NCI-H1092 treated with DMSO at 0.1 percent for 48 hours (cell line): Measurements from ENCODE around the gene PIK3CB.
"Not testable (repeated sequence)": the region's sequence is repeated elsewhere in the genome, so short reads cannot be mapped to it uniquely, and the experiment has no call there.

ENCODE experiments used
- DNase-seq: peaks from one replicate; lab custom pipeline; 2025; lab: John Stamatoyannopoulos, UW

PIK3CB gene

GRCh38 chr3:138680974-138681373 lies 153.8 kb downstream of the PIK3CB start:
- not testable (repeated sequence) for DNase-seq

- no peak for DNase-seq
Measured at GRCh38 chr3:138678874-138679392, 155.8 kb downstream of the PIK3CB start.

DNA sequence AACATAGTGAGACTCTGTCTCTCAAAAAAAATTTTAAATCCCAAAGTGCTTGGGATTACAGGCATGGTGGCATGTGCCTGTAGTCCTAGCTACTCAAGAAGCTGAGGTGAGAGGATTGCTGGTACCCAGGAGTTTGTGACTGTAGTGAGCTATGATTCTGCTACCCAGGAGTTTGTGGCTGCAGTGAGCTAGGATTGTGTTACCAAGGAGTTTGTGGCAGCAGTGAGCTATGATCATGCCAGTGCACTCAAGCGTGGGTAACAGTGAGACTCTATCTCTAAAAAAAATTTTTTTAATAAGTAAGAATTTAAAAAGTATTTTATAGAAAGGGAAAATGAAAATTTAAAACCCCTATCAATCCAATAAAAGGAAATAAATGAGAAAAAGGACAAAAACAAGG lies 156.6 kb downstream of the PIK3CB start:
- DNase-seq: no peak

DNA sequence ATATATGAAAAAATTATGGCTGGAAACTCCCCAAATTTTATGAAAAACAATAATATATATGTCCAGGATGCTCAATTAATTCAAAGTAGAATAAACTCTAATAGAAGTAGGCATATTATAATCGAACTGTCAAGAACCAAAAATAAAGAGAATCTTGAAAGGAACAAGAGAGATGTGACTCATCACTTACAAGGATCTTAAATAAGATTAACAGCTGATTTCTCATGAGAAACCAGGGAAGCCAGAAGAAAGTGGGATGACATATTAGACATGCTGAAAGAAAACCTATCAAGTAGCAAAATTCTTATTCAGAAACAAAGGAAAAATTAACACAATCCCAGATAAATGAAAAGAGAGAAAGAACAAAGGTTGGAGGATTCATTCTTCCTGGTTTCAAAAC lies 159.3 kb downstream of the PIK3CB start:
- DNase-seq: no peak

DNA sequence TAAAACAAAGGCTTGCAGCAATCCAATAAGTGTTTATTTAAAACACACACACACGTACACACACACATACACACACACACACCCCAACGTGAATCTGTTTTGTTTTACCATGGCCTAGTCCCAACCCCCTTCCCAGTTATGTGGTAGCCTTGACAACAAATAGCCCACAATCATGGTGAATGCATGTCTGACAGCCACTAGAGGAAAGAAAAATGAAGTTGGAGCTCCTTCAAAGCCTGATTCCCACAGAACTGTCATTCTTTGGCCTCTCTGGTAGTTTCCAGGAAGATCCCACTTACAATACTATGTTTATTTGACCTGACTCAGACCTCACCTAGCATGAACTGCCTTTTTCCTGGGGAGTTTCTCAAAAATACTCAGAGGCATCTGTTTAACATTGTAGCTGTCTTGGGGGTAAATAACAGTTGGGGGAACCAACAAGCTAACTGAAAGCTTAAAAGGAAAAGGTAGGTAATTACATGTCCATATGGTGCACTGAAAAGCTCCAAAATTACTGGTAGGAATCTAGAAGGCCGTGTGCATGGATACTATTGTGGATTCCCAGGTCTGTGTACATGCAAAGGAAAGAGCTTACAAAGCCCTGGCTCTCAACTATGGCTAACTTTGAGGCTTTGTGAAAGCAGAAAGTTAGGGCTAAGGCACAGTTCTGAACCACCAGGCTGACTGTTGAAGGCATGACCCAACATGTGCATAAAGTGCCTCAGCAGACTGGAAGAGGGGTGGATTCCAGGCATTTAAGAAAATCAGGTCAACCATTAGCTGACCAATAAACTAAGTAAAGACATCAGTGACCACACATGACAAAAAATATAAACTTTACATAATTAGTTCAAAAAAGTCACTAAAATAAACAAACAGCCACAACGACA lies 160.8 kb downstream of the PIK3CB start:
- no peak for DNase-seq

- peak; percentile 11 for DNase-seq
Measured at GRCh38 chr3:138670407-138670806, 164.3 kb downstream of the PIK3CB start.

- DNase-seq: no peak
Measured at GRCh38 chr3:138668107-138668506, 166.6 kb downstream of the PIK3CB start.

GRCh38 chr3:138657508-138657907 lies 177.2 kb downstream of the PIK3CB start:
- no peak for DNase-seq

- DNase-seq: no peak
Measured at GRCh38 chr3:138653567-138653966, 181.2 kb downstream of the PIK3CB start.

GRCh38 chr3:138649134-138649533 lies 185.6 kb downstream of the PIK3CB start:
- no peak for DNase-seq

- no peak for DNase-seq
Measured at GRCh38 chr3:138646513-138646912, 188.2 kb downstream of the PIK3CB start.

DNA sequence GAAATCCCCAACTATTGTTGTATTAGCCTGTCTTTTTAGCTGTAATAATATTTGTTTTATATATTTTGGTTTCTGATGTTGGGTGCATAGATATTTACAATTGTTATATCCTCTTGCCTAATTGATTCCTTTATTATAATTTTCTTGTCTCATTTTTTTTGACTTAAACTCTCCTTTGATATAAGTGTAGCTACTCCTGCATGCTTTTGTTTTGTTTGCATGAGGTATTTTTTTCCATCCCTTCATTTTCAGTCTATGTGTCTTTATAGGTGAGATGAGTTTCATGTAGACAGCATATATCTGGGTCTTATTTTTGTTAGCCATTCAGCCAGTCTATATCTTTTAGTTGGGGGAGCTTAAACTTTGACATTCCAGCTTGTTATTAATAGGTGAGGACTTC lies 188.7 kb downstream of the PIK3CB start:
- no peak for DNase-seq

DNA sequence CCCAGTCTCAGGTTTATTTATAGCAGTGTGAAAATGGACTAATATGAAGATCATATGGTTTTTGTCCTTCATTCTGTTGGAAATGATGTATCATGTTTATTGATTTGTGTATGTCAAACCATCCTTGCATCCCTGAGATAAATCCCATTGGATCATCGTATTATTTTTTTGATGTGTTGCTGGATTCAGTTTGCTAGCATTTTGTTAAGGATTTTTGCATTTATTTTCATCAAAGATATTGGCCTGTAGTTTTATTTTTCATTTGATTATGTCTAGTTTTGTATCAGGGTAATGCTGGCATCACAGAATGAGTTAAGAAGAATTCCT lies 191.8 kb downstream of the PIK3CB start:
- DNase-seq: no peak

DNA sequence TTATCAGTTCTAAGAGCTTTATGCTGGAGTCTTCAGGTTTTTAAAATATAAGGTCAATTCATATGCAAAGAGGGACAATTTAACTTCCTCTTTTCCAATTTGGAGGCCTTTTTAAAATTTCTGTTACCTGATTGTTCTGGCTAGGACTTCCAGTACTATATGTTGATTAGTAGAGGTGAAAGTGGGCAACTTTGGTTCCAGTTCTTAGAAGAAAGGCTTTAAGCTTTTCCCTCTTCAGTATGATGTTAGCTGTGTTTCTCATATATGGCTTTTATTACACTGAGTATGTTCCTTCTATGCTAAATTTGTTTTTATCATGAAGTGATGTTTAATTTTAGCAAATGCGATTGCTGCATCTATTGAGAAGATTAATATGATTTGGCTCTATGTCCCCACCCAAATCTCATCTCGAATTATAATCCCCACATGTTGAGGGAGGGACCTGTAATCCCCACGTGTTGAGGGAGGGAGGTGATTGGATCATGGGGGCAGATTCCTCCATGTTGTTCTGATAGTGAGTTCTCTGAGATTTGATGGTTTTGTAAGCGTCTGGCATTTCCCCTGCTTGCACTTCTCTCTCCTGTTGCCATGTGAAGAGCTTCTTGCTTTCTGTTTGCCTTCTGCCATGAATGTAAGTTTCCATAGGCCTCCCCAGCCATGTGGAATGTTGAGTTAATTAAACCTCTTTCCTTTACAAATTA lies 192.4 kb downstream of the PIK3CB start:
- no peak for DNase-seq

DNA sequence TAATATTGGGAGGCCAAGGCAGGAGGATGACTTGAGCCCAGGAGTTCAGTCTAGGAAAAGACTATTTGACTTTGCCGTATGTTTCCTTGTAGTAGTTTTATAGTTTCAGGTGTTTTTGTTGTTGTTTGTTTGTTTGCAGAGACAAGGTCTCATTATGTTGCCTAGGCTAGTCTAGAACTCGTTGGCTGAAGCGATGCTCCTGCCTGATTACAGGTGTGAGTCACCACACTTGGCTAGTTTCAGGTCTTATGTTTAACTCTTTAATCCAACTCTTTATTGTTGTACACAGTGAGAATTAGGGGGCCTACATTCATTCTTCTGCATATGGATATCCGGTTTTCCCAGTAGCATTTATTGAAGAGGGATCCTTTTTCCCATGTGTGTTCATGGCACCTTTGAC lies 194.2 kb downstream of the PIK3CB start:
- DNase-seq: no peak

GRCh38 chr3:138638641-138639040 lies 196.1 kb downstream of the PIK3CB start:
- no peak for DNase-seq

DNA sequence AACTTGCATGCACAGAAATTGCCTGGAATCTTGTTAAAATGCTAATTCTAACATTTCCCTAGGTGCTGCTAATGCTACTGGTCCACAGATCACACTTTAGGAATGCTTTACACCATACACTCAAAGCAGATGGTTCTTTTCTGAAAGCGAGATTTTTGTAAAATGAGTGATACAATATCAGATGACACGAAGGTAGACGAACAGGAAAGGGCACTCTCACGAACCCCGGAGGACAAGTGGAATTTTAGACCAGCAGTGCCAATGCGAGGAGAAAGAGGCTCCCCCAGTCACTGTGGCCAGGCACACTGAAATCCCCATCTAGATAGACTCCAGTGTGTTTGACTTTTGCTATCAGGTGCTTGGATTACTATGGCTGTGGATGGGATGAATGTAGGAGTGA lies 205.2 kb downstream of the PIK3CB start:
- DNase-seq: no peak

- no peak for DNase-seq
Measured at GRCh38 chr3:138625707-138626365, 208.9 kb downstream of the PIK3CB start.

DNA sequence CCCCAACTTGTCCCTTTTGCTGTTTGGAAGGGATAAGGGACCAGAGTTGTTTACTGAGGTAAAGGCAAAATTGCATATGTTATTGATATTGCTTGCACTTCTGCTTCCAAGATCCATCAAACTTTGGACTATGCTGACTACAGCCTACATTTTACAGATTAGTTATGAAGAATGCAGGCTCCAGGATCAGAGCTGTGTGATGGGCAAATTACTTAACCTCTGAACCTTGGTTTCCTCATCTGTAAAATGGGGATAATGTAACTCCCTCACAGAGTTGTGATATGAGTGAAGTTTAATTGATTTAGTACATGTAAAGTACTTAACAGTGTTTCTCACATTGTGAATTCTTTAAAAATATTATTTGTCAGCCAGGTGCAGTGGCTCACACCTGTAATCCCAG lies 210.2 kb downstream of the PIK3CB start:
- DNase-seq: no peak

GRCh38 chr3:138620431-138620830 lies 214.3 kb downstream of the PIK3CB start:
- no peak for DNase-seq

GRCh38 chr3:138615462-138615861 lies 219.3 kb downstream of the PIK3CB start:
- no peak for DNase-seq

GRCh38 chr3:138609898-138610266 lies 224.8 kb downstream of the PIK3CB start:
- no peak for DNase-seq
